Measurements from ENCODE around the gene CHD2. TPM values are rescaled to one million over a fixed set of nuclear protein-coding genes. Genes with fewer than 3 reads are reported as not detected.

Gene CHD2
- total RNA-seq, 1 experiment from 2014 or later = 85.0 TPM

DNA sequence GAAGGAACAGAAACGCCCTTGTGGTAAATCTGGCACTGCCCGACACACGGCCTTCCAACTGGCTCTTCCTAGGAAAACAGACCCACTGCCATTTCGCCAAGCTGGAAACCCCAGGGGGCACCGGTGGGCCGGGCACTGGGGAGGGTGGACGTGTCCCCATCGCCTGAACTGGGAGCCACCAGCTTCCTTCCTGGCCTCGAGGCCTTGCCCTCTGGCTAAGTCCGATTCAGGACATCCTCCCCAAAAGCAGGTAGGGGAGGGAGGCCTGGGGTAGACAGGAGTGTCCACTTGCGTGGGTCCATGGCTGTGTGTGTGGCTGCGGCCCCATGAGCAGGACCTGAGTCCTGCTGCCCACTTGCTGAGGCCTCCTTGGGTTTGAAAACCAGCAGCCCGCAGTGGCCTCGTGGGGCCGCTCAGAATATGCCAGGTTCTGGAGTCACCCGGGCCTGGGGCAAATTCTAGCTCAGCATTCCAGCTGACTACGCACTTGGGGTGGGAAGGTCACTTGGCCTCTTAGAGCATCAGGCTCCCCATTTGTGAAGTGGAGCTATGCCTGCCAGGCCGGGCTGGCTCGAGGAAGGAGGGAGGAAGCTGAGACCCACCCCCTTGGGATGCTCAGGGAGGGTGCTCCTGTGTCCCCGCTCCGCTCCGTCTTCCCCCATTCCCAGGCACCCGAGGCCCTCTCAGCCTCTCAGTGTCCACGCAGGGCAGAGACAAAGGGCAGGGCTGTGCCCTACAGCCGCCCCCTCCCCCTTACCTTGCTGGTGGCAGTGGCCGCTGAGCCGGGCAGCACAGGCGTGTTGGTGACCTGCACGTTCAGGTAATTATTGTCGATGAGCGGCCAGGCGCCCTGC, 151.3 kb downstream of the CHD2 start:
- TF ChIP-seq, protein P1, sequence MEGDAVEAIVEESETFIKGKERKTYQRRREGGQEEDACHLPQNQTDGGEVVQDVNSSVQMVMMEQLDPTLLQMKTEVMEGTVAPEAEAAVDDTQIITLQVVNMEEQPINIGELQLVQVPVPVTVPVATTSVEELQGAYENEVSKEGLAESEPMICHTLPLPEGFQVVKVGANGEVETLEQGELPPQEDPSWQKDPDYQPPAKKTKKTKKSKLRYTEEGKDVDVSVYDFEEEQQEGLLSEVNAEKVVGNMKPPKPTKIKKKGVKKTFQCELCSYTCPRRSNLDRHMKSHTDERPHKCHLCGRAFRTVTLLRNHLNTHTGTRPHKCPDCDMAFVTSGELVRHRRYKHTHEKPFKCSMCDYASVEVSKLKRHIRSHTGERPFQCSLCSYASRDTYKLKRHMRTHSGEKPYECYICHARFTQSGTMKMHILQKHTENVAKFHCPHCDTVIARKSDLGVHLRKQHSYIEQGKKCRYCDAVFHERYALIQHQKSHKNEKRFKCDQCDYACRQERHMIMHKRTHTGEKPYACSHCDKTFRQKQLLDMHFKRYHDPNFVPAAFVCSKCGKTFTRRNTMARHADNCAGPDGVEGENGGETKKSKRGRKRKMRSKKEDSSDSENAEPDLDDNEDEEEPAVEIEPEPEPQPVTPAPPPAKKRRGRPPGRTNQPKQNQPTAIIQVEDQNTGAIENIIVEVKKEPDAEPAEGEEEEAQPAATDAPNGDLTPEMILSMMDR (IDR thresholded peaks at IDR 0.05; ENCODE audit: insufficient read depth in 1 of 2, low read depth in 1 of 2, low read length in 1 of 2, severe bottlenecking in 1 of 2, unreplicated experiment in 1 of 2) = no peak
- H3K4me1 Mint-ChIP-seq (ENCODE audit: low read depth, unreplicated experiment) = no peaks in the 10 kb centered on the region
- no peak overlapping the region for H3K4me3 ChIP-seq (ENCODE audit: low read depth, low read length)
- H3K9me3 ChIP-seq = no peaks in the 10 kb centered on the region
- H3K9me3 Mint-ChIP-seq (ENCODE audit: unreplicated experiment) = peaks cover 3% of the 10 kb centered on the region
- intact Hi-C loops (cut with micrococcal nuclease; ENCODE audit: unreplicated experiment) = no loop called here
- no peaks in the 10 kb centered on the region for H3K27me3 ChIP-seq (replicated peaks; ENCODE audit: control insufficient read depth, insufficient read depth, low read length)
- H3K27me3 Mint-ChIP-seq (ENCODE audit: insufficient read depth, unreplicated experiment) = no peaks in the 10 kb centered on the region
- ChIA-PET POLR2A (no interaction called here), CTCF (interaction anchor here (0.6 kb wide), 1 partner anchor 270 kb away, joined by 3 read pairs; no protein-coding TSS in a partner anchor)
- H3K36me3 ChIP-seq (ENCODE audit: control insufficient read depth, insufficient read depth, low read length) = no peaks in the 10 kb centered on the region
- H3K4me3 Mint-ChIP-seq (ENCODE audit: unreplicated experiment) = no peak overlapping the region
- BruUV-seq (replicated peaks) = no TSS peak
- peaks cover 16% of the 10 kb centered on the region for H3K36me3 Mint-ChIP-seq (ENCODE audit: insufficient read depth, unreplicated experiment)
- DNase-seq = no peak
- H3K4me1 ChIP-seq = no peaks in the 10 kb centered on the region
- H3K27ac Mint-ChIP-seq (ENCODE audit: unreplicated experiment) = no peak overlapping the region

DNA sequence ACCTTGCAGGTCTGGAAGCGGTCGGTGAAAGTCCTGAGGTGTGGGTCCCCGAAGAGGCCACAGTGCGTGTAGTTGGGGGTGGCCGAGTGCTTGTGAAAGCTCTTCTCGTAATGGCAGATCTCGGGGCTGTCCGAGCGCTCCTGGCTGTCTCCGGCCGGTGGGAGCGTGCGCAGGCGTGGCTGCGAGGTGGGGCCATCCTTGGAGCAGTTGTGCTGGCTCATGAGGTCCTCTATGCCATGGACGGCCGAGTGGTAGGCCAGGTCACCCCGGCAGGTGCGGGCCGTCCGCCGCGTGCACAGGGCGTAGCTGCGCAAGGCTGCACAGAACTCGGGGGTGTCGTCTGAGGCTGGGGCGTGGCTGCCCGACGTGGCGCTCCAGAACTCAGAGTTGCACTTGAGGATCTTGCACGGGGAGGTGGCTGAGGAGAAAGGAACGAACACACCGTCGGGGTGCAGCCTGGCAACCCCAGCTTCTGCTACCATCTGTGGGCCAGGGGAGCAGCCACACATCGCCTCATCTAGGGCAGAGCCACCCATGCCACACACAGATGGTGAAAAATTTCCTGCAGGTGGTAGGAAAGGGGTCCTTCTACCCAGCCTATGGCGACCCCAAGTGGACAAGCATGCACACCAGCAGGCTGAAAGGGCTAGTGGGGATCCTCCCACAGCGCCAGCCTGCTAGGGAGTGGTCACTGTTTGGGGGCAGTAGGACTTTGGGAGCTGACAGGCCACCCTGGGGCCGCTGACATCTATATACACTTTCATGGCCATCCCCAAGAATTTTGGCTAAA, 152.2 kb downstream of the CHD2 start:
- Mint-ChIP-seq H3K36me3 (ENCODE audit: insufficient read depth, unreplicated experiment) (peaks cover 16% of the 10 kb centered on the region), H3K27ac (ENCODE audit: unreplicated experiment) (no peak overlapping the region), H3K9me3 (ENCODE audit: unreplicated experiment) (no peaks in the 10 kb centered on the region), H3K4me1 (ENCODE audit: low read depth, unreplicated experiment) (no peaks in the 10 kb centered on the region), H3K27me3 (ENCODE audit: insufficient read depth, unreplicated experiment) (no peaks in the 10 kb centered on the region), H3K4me3 (ENCODE audit: unreplicated experiment) (no peak overlapping the region)
- H3K9me3 ChIP-seq = no peaks in the 10 kb centered on the region
- no peaks in the 10 kb centered on the region for H3K27me3 ChIP-seq (replicated peaks; ENCODE audit: control insufficient read depth, insufficient read depth, low read length)
- BruUV-seq (replicated peaks) = no TSS peak
- intact Hi-C loops (cut with micrococcal nuclease; ENCODE audit: unreplicated experiment) = no loop called here
- DNase-seq = no peak
- ChIA-PET CTCF (interaction anchor here (0.6 kb wide), 1 partner anchor 269 kb away, joined by 3 read pairs; no protein-coding TSS in a partner anchor), POLR2A (no interaction called here)
- H3K4me3 ChIP-seq (ENCODE audit: low read depth, low read length) = no peak overlapping the region
- H3K36me3 ChIP-seq (ENCODE audit: control insufficient read depth, insufficient read depth, low read length) = no peaks in the 10 kb centered on the region
- H3K4me1 ChIP-seq = no peaks in the 10 kb centered on the region
- TF ChIP-seq, protein P1 (IDR thresholded peaks at IDR 0.05; ENCODE audit: insufficient read depth in 1 of 2, low read depth in 1 of 2, low read length in 1 of 2, severe bottlenecking in 1 of 2, unreplicated experiment in 1 of 2) = no peak

- no peaks in the 10 kb centered on the region for H3K4me1 Mint-ChIP-seq (ENCODE audit: low read depth, unreplicated experiment)
- Histone ChIP-seq H3K4me3 (ENCODE audit: low read depth, low read length) (no peak overlapping the region), H3K9me3 (no peaks in the 10 kb centered on the region), H3K27me3 (replicated peaks; ENCODE audit: control insufficient read depth, insufficient read depth, low read length) (no peaks in the 10 kb centered on the region), H3K36me3 (ENCODE audit: control insufficient read depth, insufficient read depth, low read length) (no peaks in the 10 kb centered on the region), H3K4me1 (no peaks in the 10 kb centered on the region)
- H3K27ac Mint-ChIP-seq (ENCODE audit: unreplicated experiment) = no peak overlapping the region
- H3K36me3 Mint-ChIP-seq (ENCODE audit: insufficient read depth, unreplicated experiment) = no peaks in the 10 kb centered on the region
- H3K9me3 Mint-ChIP-seq (ENCODE audit: unreplicated experiment) = no peaks in the 10 kb centered on the region
- no peak for DNase-seq
- TF ChIP-seq, protein P1 (IDR thresholded peaks at IDR 0.05; ENCODE audit: insufficient read depth in 1 of 2, low read depth in 1 of 2, low read length in 1 of 2, severe bottlenecking in 1 of 2, unreplicated experiment in 1 of 2) = no peak
- no peaks in the 10 kb centered on the region for H3K27me3 Mint-ChIP-seq (ENCODE audit: insufficient read depth, unreplicated experiment)
- no TSS peak for BruUV-seq (replicated peaks)
- intact Hi-C loops (cut with micrococcal nuclease; ENCODE audit: unreplicated experiment) = no loop called here
- POLR2A ChIA-PET = no interaction called here
- no peak overlapping the region for H3K4me3 Mint-ChIP-seq (ENCODE audit: unreplicated experiment)
- CTCF ChIA-PET = no interaction called here
Observed at GRCh38 chr15:93055211-93055610, 155.1 kb downstream of the CHD2 start.

All from Caco-2 (cell line).